Subcutaneous adipose tissue (tissue), 4 donors: ENCODE data around the gene MYL11. TPM values are rescaled to one million over a fixed set of nuclear protein-coding genes. Genes with fewer than 3 reads are reported as not detected.

Experiments used
- total RNA-seq, 4 donors: library from RNA; depleted of rRNA; stranded (reverse); fragments of >200 nt; gene quantifications; one replicate each; pipeline ENCODE4 v1.1.0, GENCODE V29; 2016
- TF ChIP-seq, protein P1 (sequence below): fragments of 450-650 bp; IDR thresholded peaks from one replicate; pipeline ENCODE4 v1.5.1; 2016; ENCODE audit warnings: low read depth, mild to moderate bottlenecking, control low read depth, antibody characterized with exemption, moderate library complexity

MYL11 gene
- total RNA-seq, 4 donors from 2014 or later, result not detected

DNA sequence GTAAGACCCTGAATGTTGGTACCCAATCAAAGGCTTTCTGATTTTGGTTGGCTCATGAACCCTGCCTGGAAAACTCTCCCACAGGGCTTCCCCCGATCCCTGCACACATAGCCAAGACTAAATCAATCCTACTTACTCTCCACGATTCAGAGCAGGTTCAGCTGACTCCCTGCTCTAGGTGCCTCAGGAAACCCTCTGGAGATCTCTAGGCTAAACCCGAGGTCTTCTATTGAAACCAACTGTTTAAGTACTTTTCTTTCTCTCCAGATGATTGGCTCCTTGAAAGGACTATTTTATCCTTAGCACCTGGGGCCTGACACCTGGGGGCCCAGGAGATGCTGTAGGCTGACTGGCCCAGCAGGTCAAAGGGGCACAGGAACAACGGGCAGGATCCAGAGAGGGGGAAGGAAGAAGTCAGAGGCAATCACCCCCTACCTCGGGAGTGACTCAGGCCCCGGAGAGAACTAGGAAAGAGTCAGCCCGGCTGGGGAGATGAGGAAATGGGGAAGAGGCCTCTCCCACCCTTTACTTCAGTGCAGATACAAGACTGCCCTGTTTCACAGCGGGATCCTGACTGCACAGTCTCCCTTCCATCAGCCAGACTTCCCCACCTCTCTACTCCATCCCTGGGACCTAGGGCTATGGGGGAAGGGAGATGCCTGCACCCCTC, 6.3 kb upstream of the MYL11 start:
- TF ChIP-seq, protein P1, sequence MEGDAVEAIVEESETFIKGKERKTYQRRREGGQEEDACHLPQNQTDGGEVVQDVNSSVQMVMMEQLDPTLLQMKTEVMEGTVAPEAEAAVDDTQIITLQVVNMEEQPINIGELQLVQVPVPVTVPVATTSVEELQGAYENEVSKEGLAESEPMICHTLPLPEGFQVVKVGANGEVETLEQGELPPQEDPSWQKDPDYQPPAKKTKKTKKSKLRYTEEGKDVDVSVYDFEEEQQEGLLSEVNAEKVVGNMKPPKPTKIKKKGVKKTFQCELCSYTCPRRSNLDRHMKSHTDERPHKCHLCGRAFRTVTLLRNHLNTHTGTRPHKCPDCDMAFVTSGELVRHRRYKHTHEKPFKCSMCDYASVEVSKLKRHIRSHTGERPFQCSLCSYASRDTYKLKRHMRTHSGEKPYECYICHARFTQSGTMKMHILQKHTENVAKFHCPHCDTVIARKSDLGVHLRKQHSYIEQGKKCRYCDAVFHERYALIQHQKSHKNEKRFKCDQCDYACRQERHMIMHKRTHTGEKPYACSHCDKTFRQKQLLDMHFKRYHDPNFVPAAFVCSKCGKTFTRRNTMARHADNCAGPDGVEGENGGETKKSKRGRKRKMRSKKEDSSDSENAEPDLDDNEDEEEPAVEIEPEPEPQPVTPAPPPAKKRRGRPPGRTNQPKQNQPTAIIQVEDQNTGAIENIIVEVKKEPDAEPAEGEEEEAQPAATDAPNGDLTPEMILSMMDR, result no peak

DNA sequence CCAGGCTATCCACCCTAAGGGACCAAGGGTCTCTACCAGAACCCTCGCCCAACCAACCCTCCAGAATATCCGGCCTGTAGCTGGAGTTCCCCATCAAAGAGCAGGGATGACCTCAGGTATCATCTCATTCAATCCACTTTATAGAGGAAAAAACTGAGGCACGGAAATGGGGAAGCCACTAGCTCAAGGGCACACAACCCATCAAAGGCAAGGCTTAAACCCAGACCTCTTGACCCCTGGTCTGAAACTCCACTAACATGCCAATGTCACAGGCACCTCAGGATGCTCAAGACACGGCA, 5.9 kb upstream of the MYL11 start:
- TF ChIP-seq, protein P1, result no peak

DNA sequence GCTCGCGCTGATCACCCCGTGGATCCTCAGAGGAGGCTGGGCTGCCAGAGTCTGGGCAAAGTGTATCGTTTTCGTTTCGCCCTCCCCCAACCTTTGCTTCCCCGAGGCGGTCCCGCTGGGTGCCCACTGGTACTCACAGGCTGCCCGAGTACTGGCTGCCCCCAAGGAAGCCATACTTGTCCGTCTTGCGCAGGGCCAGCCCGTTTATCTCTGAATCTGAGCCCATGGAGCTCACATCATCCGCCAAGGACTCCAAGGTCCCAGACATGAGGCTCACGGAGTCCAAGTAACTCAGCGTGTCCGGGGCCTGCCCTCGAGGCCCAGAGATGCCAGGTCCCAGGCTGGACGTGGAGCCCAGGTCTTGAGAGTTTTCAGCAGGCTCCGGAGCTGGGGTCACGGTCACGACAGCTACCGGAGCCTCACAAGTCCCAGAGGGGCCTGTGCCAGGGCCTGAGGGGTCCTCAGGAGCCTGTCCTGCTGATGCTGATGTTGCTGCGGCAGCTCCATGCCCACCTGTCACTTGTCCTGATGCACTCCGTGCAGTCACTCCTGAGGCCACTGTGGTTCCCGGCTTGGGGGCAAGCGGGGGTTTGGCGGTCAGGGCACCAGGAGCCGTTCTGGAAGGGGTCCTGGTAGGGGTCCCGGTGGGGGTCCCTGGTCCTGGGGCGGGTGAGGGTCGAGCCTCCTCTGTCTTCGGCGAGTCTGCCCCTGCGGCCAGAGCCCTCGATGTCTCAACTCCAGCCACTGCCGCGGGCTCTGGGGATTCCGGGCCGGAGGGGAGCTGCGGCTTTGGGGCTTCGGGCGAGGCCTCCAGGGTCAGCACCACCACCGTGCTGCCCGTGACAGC, 5.3 kb upstream of the MYL11 start:
- TF ChIP-seq, protein P1, result no peak

DNA sequence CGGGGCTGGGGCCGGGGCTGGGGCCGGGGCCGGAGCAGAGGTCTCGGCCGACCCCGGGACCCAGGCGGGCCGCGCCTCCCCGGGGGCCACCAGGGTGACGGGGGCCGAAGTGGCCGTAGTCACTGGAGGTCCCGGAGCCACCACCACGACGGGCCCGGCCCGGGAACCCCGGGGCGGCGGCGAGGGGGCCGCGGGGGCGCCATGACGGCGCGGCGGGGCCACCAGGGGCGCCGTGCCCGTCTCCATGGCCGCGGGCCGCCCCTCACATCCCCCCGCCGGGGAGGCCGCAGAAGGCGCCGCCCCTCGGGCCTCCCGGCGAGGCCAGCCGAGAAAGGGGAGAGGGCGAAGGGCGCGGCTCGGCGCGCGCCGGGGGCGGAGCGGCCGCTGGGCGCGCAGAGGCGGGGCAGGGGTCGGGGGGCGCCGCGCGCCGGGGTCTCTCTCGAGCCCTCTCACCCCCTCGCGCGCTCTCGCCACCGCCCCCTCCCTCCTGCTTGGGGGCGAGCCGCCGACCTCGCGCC, 4.6 kb upstream of the MYL11 start:
- TF ChIP-seq, protein P1, result no peak

DNA sequence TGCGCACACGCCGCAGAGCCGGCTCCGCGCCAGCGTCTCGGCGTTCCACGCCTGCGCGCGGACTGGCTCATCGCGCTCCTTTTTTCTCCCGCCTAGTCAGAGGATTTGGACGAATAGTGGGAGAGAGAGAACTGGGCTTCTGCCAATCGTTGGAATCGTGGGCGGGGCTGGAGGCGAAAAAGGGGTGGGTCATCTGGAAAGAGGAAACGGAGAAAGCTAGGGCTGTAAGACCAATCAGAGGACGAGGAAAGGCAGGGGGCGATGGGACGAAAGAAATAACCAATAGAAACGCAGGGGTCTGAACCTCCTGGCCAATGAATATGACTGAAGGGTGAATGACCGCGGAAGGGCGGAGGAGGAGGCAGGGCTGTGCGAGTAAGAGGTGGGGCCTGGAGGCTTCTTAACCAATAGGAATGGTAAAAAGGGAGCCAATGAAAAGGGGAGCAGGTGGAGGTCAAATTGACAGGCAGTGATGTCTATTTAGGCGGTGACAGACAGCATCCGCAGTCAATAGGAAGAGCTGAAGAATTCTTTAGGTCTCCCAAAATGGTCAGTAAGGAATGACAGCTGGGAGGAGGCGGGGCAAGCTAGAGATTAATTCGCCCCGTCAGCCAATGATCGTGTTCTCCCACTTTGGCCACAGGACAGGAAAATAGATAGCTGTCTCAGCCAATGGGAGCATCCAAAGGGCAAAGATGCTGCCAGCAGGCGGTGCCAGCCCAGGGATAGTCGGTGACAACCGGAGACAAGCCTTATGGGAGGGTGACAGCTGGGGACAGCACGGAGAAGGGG, 4.0 kb upstream of the MYL11 start, which contains the start of gene TBC1D10B:
Gene TBC1D10B, minus strand, starts transcription at position 39 of the 792 bp plus-strand sequence. CDS start 311 bp downstream, outside the sequence.
- TF ChIP-seq, protein P1, result no peak

DNA sequence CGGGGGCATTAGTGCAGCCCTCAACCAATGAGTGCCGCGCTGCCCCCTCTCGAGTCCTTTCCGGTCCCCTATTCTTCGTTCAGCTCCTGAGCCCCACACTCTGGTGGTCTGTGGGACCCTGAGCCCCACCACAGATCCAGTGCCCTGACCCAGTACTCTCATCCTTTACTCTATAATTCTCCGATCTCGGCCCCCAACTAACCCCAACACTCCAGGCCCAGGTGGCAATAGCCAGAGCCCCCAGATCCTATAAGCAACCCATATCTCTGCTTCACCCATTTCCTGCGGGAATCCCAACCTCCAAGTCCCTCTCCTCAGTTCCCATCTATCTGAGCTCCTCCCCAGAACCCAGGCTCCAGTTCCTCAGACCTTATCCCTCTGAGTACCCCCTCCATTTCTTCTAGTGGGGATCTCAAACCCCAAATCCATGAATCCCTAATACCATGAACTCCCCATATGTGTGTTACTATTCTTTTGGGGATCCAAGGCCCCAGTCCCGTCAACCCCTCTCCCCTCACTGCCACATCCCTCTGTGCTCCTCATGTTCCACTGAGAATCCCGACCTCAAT, 3.3 kb upstream of the MYL11 start:
- TF ChIP-seq, protein P1, result no peak
